Testis (tissue), 2 donors: ENCODE data around the gene MAOA.

ENCODE experiments used
- POLR2A ChIP-seq: fragments of 450-650 bp; IDR thresholded peaks from one replicate; pipeline ENCODE4 v1.6.1; 2017; ENCODE audit warnings: antibody characterized with exemption, mild to moderate bottlenecking, moderate library complexity
- TF ChIP-seq, protein P1 (sequence below), 3 experiments: fragments of 450-650 bp in 2 of 3; fragments of 200-600 bp in 1 of 3; sonication (generic) in 1 of 3; IDR thresholded peaks; one replicate each; pipeline ENCODE4 v1.5.1; 2016 to 2019; ENCODE audit warnings: antibody characterized with exemption in 3 of 3, mild to moderate bottlenecking in 2 of 3, moderate library complexity in 1 of 3

- TF ChIP-seq, protein P1, sequence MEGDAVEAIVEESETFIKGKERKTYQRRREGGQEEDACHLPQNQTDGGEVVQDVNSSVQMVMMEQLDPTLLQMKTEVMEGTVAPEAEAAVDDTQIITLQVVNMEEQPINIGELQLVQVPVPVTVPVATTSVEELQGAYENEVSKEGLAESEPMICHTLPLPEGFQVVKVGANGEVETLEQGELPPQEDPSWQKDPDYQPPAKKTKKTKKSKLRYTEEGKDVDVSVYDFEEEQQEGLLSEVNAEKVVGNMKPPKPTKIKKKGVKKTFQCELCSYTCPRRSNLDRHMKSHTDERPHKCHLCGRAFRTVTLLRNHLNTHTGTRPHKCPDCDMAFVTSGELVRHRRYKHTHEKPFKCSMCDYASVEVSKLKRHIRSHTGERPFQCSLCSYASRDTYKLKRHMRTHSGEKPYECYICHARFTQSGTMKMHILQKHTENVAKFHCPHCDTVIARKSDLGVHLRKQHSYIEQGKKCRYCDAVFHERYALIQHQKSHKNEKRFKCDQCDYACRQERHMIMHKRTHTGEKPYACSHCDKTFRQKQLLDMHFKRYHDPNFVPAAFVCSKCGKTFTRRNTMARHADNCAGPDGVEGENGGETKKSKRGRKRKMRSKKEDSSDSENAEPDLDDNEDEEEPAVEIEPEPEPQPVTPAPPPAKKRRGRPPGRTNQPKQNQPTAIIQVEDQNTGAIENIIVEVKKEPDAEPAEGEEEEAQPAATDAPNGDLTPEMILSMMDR (IDR thresholded peaks at IDR 0.05) = no peak
- TF ChIP-seq POLR2A = no peak
These were observed 26.9 kb upstream of the MAOA start for GRCh38 chrX:43629229-43629628.
